ENCODE data around the gene SACM1L.
A peak's percentile ranks its signal among the peaks of the same experiment; 100 is the strongest.

Gene SACM1L

GRCh38 chr3:45688882-45689786 is at the start of gene SACM1L:
Gene SACM1L, plus strand, starts transcription at chr3:45689396. Its CDS starts 70 bp downstream, at chr3:45689466.
- peak; percentile 100 for DNase-seq

GRCh38 chr3:45640091-45640507 is 49.1 kb upstream of the SACM1L start:
- DNase-seq: peak; percentile 62 to 77

GRCh38 chr3:45640724-45641361 is 48.4 kb upstream of the SACM1L start:
- no peak for DNase-seq

GRCh38 chr3:45641756-45642155 is 47.4 kb upstream of the SACM1L start:
- DNase-seq: no peak

- no peak for DNase-seq
Measured at GRCh38 chr3:45642731-45643152, 46.5 kb upstream of the SACM1L start.

GRCh38 chr3:45644063-45644790 is 45.0 kb upstream of the SACM1L start:
- DNase-seq: no peak

- no peak for DNase-seq
Measured at GRCh38 chr3:45644791-45645201, 44.4 kb upstream of the SACM1L start.

GRCh38 chr3:45646051-45646585 is 43.1 kb upstream of the SACM1L start:
- DNase-seq: peak; percentile 59 to 66

- peak; percentile 100 for DNase-seq
Measured at GRCh38 chr3:45647148-45647619, 42.0 kb upstream of the SACM1L start.

GRCh38 chr3:45653205-45653604 is 36.0 kb upstream of the SACM1L start:
- DNase-seq: no peak

- DNase-seq: peak; percentile 31 to 35
Measured at GRCh38 chr3:45654397-45654944, 34.7 kb upstream of the SACM1L start.

GRCh38 chr3:45655906-45656305 is 33.3 kb upstream of the SACM1L start:
- DNase-seq: no peak

GRCh38 chr3:45656575-45657363 is 32.4 kb upstream of the SACM1L start:
- DNase-seq: peak; percentile 95 to 98

GRCh38 chr3:45657853-45658252 is 31.3 kb upstream of the SACM1L start:
- no peak for DNase-seq

GRCh38 chr3:45659661-45660566 is 29.3 kb upstream of the SACM1L start:
- DNase-seq: peak; percentile 27 to 36

GRCh38 chr3:45660567-45660901 is 28.7 kb upstream of the SACM1L start:
- DNase-seq: no peak

GRCh38 chr3:45664578-45664977 is 24.6 kb upstream of the SACM1L start:
- DNase-seq: no peak

- DNase-seq: peak; percentile 65 to 75
Measured at GRCh38 chr3:45665101-45665572, 24.1 kb upstream of the SACM1L start.

GRCh38 chr3:45666757-45667431 is 22.3 kb upstream of the SACM1L start:
- DNase-seq: no peak

- no peak for DNase-seq
Measured at GRCh38 chr3:45667569-45667934, 21.6 kb upstream of the SACM1L start.

Data from AML-193 (cell line).